HG03520 (cell line): ENCODE measurements around the gene PURA.
"Not testable (repeated sequence)": the region's sequence is repeated elsewhere in the genome, so short reads cannot be mapped to it uniquely, and the experiment has no call there.

Experiments used
- ATAC-seq: cut with Tn5 transposase; IDR thresholded peaks from one replicate; pipeline ENCODE4 v1.9.1; 2021; ENCODE audit warnings: mild to moderate bottlenecking, moderate library complexity; ENCODE audit not compliant: unreplicated experiment

PURA gene

GRCh38 chr5:140134277-140134935 lies 20.5 kb downstream of the PURA start:
- no peak for ATAC-seq

GRCh38 chr5:140135127-140135526 lies 21.2 kb downstream of the PURA start:
- ATAC-seq, result no peak

GRCh38 chr5:140136624-140137023 lies 22.7 kb downstream of the PURA start:
- no peak for ATAC-seq

GRCh38 chr5:140140435-140140834 lies 26.5 kb downstream of the PURA start:
- ATAC-seq, result no peak

GRCh38 chr5:140141241-140141640 lies 27.3 kb downstream of the PURA start:
- ATAC-seq, result no peak

GRCh38 chr5:140142246-140142645 lies 28.3 kb downstream of the PURA start:
- ATAC-seq, result no peak

- ATAC-seq, result no peak
Measured at GRCh38 chr5:140142856-140143255, 28.9 kb downstream of the PURA start.

GRCh38 chr5:140143521-140144258 lies 29.8 kb downstream of the PURA start:
- ATAC-seq, result no peak

- no peak for ATAC-seq
Measured at GRCh38 chr5:140145256-140145655, 31.3 kb downstream of the PURA start.

GRCh38 chr5:140145818-140146522 lies 32.1 kb downstream of the PURA start:
- ATAC-seq, result no peak

GRCh38 chr5:140146523-140146842 lies 32.6 kb downstream of the PURA start:
- no peak for ATAC-seq

GRCh38 chr5:140147460-140147859 lies 33.6 kb downstream of the PURA start:
- no peak for ATAC-seq

- no peak for ATAC-seq
Measured at GRCh38 chr5:140148508-140148907, 34.6 kb downstream of the PURA start.

- ATAC-seq, result no peak
Measured at GRCh38 chr5:140150201-140150600, 36.3 kb downstream of the PURA start.

- no peak for ATAC-seq
Measured at GRCh38 chr5:140151144-140152021, 37.5 kb downstream of the PURA start.

- no peak for ATAC-seq
Measured at GRCh38 chr5:140152022-140152999, 38.4 kb downstream of the PURA start.

GRCh38 chr5:140153255-140153654 lies 39.3 kb downstream of the PURA start:
- no peak for ATAC-seq

GRCh38 chr5:140153905-140154304 lies 40.0 kb downstream of the PURA start:
- no peak for ATAC-seq

- not testable (repeated sequence) for ATAC-seq
Measured at GRCh38 chr5:140154710-140155381, 40.9 kb downstream of the PURA start.
